ENCODE measurements around the gene SCPEP1. TPM values are rescaled to one million over a fixed set of nuclear protein-coding genes. Genes with fewer than 3 reads are reported as not detected.

SCPEP1 gene
- total and polyA plus RNA-seq, 10 of the 15 experiments (the other 5 are each of a cell fraction or from before 2014, with no cell fraction given) = 31.2 to 80.2 (median 40.7) TPM

DNA sequence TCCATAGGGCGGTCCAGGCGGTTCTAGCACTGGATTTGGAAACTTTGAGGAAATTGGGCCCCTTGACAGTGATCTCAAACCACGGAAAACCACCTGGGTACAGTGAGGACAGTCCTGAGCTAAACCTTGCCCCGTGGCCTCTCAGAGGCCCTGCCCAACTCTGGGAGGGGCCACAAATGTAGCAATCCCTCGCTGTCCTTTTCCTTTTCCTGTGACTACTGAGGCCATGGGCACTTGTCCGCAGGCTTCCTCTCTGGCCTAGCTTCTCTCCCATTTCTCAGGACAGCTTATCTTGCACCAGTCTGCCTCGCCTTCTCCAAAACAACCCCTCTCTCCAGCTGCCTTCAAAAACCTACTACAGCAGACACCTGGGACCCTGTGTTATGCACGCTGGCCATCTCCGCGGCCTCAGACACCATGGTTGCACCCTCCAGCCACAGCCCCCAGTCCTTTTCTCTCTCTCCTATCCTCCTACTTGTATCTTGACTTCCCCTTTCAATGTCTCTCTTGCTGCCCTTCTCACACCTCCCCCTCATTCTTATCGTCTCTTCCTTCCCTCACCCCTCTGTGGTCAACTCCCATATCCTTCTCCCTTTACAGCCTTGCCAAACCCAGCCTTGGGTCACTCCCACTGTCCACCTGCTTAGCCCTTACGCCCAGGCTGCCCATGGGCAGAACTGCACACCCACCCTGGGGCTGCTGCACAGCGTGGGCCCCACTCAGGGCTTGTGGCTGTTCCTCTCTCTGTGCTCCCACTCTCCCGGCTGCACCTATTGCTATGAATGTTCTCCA, 7.6 kb downstream of the SCPEP1 start (continued):
- TF ChIP-seq, protein P1, sequence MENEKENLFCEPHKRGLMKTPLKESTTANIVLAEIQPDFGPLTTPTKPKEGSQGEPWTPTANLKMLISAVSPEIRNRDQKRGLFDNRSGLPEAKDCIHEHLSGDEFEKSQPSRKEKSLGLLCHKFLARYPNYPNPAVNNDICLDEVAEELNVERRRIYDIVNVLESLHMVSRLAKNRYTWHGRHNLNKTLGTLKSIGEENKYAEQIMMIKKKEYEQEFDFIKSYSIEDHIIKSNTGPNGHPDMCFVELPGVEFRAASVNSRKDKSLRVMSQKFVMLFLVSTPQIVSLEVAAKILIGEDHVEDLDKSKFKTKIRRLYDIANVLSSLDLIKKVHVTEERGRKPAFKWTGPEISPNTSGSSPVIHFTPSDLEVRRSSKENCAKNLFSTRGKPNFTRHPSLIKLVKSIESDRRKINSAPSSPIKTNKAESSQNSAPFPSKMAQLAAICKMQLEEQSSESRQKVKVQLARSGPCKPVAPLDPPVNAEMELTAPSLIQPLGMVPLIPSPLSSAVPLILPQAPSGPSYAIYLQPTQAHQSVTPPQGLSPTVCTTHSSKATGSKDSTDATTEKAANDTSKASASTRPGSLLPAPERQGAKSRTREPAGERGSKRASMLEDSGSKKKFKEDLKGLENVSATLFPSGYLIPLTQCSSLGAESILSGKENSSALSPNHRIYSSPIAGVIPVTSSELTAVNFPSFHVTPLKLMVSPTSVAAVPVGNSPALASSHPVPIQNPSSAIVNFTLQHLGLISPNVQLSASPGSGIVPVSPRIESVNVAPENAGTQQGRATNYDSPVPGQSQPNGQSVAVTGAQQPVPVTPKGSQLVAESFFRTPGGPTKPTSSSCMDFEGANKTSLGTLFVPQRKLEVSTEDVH (IDR thresholded peaks at IDR 0.05; ENCODE audit: low read depth, partially characterized antibody) = no peak
- TF ChIP-seq SRF (IDR thresholded peaks at IDR 0.05; ENCODE audit: low read depth in 2 of 2, low read length in 2 of 2) (no peak), POLR2AphosphoS2 (IDR thresholded peaks at IDR 0.05; ENCODE audit: low read depth, low read length) (no peak)

DNA sequence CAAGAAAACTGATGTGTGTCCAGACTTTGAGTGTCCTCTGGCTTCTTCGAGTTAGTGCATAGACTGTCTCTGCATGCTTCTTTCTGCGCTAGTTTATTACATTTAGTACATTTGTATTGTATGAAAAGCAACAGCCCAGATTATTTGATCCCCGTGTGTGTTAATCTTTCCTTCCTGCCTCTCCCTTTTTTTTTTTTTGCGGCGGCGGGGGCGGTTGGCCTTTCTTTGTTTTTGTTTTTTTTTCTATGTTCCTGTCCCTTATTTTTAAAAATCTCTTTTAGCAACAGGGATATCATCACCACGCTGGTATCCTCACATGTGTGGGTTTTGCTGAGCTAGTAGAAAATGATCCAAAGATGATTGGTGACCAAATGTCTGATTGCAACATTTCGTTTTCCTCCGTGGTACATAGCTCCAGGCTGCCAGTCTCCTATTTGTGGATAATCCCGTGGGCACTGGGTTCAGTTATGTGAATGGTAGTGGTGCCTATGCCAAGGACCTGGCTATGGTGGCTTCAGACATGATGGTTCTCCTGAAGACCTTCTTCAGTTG, 9.4 kb downstream of the SCPEP1 start:
- RAD21 ChIA-PET (ENCODE audit: unreplicated experiment) = no interaction called here
- Histone ChIP-seq H3K27ac (ENCODE audit: control insufficient read depth, insufficient read depth) (no peak overlapping the region), H3K27me3 (replicated peaks in 1 of 2; ENCODE audit: control insufficient read depth in 2 of 2, insufficient read depth in 2 of 2, low read length in 1 of 2) (no peaks in the 10 kb centered on the region), H3K4me2 (ENCODE audit: control insufficient read depth, insufficient read depth) (no peak overlapping the region), H2AFZ (ENCODE audit: control insufficient read depth, low read depth, low read length) (no peak overlapping the region), H3K79me2 (ENCODE audit: control insufficient read depth, insufficient read depth, low read length) (no peaks in the 10 kb centered on the region), H3K4me3 (no peak overlapping the region), H3K9ac (ENCODE audit: control insufficient read depth, insufficient read depth, low read length) (no peak overlapping the region), H4K20me1 (ENCODE audit: control insufficient read depth, insufficient read depth) (no peaks in the 10 kb centered on the region), H3K4me1 (ENCODE audit: control insufficient read depth, insufficient read depth, low read length) (peaks cover 3% of the 10 kb centered on the region; the same call in 1 of the 2 replicates), H3K9me3 (replicated peaks; ENCODE audit: control insufficient read depth, insufficient read depth, low read length) (no peaks in the 10 kb centered on the region), H3K36me3 (ENCODE audit: control insufficient read depth in 2 of 2, insufficient read depth in 2 of 2, low read length in 1 of 2) (peaks cover 8 to 15% of the 10 kb centered on the region in 2 experiments)
- no TSS peak for BruUV-seq (replicated peaks)
- SMC1A ChIA-PET (ENCODE audit: uncharacterized antibody, unreplicated experiment) = interaction anchor here (1.0 to 1.2 kb wide), 3 partner anchors 8 to 117 kb away, joined by 3 to 6 read pairs (median 3); no protein-coding TSS in a partner anchor
- WGBS (ENCODE audit: insufficient coverage, insufficient replicate concordance, low lambda C conversion rate, missing lambda C conversion rate) = 93% methylated on average over 9 of the region's 11 CpGs
- no peak for ATAC-seq
- CTCF ChIA-PET = no interaction called here
- no peak for DNase-seq (ENCODE audit: low read depth, low spot score)
- no peak for TF ChIP-seq NRF1 (conservative IDR thresholded peaks at IDR 0.05; ENCODE audit: low read depth, low read length)
- POLR2A ChIA-PET = interaction anchor here (0.6 to 0.7 kb wide), 2 partner anchors 24 to 1314 kb away, joined by 4 to 6 read pairs; no protein-coding TSS in a partner anchor
- intact Hi-C loops (cut with micrococcal nuclease; ENCODE audit: unreplicated experiment) (no loop called here), in situ Hi-C loops (cut with MboI) (no loop called here)
- FAIRE-seq = no peak
